ENCODE data around the gene SLC25A29.

DNA sequence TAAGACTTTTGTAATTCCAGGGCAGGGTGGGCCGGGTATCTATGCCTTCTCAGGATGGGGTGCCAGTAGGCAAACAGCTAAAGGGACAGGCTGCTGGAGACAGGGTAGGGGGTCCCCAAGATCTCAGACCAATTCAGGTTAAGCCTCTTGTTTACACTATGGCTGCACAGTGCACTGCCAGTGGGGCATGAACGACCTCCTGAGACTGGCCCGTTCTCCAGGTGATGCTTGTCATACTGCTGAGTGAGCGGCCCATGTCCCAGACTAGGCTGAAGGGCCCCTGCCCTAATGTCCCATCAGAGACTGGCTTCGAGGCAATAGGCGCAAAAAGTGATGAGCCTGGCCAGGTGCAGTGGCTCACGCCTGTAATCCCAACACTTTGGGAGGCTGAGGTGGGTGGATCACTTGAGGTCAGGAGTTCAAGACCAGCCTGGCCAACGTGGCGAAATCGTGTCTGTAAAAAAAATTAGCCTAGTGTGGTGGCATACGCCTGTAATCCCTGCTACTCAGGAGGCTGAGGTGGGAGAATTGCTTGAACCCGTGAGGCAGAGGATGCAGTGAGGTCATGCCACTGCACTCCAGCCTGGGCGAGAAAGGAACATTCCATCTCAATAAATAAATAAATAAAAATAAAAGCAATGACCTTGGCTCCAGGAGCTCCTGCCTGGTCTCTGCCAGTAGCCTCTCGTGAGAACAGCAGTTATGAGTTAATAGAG lies 12.6 kb downstream of the SLC25A29 start:
- TF ChIP-seq CTCF (conservative IDR thresholded peaks at IDR 0.05 in 1 of 2, IDR thresholded peaks at IDR 0.05 in 1 of 2; ENCODE audit: low read depth in 1 of 2, low read length in 2 of 2): no peak
- TF ChIP-seq EZH2 (IDR thresholded peaks at IDR 0.05; ENCODE audit: low read length, missing control alignments): no peak
